Measurements from ENCODE around the gene CNTD1.
"Not testable (repeated sequence)": the region's sequence is repeated elsewhere in the genome, so short reads cannot be mapped to it uniquely, and the experiment has no call there.

The CNTD1 gene, protein sequence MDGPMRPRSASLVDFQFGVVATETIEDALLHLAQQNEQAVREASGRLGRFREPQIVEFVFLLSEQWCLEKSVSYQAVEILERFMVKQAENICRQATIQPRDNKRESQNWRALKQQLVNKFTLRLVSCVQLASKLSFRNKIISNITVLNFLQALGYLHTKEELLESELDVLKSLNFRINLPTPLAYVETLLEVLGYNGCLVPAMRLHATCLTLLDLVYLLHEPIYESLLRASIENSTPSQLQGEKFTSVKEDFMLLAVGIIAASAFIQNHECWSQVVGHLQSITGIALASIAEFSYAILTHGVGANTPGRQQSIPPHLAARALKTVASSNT

DNA sequence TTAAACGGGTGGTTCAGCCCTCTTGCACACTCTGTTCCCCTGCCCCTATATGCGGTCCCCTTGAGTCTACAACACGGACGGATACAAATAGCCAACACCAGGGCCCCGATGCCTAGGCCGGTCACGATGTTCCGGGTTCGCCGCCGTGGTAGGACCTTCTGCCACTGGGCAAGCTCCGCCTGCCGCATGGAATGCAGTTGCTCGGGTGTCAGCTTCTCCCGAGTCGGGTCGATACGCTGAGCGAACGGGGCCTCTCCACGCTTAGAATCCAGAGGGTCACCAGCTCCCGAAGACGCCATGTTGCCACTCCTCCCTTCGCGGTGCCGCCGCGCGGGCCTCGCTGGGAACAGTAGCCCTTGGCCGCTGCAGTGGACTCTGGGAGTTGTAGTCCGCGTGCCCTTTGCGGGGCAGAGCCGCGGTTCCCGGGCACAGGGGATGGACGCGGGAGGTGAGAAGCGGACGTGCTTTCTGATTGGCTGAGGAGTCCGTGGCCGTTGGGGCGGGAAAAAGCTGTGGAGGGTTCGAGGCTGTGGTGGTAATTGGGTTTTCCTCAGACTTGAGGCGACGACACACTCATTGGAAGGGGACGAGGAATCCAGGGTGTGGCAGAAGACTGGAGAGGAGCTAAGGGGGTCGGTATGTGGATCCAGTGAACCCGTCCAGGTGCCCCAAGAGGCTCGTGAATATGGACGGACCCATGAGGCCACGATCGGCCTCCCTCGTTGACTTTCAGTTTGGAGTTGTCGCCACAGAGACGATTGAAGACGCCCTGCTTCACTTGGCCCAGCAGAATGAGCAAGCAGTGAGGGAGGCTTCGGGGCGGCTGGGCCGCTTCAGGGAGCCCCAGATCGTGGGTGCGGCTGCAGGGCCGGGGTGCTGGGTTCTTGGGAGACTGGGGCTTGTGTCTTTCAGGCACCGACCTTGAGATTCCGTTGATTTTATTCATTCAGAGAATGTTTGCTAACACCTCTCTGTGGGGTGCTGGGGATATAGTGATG is at the start of gene CNTD1, which contains the start of gene COA3:
TSS of gene CNTD1 (plus strand) at position 479 of the 998 bp plus-strand sequence. CDS start at position 686, 207 bp downstream.
TSS of gene COA3 (minus strand) at position 322 of the 998 bp plus-strand sequence. CDS start at position 299, 23 bp downstream.
- DNase-seq (ENCODE audit: low spot score): peak; percentile 89

DNA sequence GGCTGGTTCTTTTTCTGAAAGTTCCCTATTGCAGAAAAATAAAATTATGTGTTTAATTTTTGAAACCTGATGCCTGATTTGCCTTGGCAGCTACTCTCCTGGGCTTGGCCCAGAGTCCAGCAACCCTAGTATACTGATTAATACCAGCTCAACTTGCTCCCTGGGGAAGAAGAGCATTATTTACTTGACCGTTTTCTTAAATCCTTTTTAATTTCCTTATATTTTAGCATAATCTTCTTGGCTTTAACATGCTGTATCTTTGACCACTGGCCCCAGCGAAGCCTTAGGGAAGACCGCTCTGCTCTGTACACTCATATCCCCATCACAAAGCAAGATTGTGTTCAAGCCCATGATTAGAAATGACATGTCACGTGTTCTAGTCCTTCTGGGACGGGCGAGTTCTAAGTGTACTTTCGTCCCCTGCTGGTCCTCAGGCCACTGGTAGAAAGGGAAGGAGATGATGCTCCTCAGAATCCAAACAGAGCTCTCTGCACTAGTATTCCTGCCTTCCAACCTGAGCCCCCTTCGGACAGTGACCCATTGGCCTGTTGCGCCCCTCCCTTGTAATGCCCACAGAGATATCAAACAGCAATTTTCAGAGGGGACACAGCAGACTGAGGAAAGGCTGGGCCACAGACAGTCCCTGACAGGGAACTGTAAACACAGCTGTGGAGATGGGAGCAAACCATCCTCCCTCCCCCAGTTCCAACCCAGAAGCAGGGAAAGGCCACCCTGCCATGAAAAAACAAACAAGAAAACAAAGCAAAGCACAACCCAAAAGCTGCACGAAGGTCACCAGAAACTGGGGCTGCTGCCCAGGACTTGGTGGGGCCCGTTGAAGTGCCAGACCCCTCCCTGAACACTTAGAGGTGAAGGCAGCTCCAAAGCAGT is 49.5 kb upstream of the CNTD1 start:
- no peak for DNase-seq (ENCODE audit: low spot score)

DNA sequence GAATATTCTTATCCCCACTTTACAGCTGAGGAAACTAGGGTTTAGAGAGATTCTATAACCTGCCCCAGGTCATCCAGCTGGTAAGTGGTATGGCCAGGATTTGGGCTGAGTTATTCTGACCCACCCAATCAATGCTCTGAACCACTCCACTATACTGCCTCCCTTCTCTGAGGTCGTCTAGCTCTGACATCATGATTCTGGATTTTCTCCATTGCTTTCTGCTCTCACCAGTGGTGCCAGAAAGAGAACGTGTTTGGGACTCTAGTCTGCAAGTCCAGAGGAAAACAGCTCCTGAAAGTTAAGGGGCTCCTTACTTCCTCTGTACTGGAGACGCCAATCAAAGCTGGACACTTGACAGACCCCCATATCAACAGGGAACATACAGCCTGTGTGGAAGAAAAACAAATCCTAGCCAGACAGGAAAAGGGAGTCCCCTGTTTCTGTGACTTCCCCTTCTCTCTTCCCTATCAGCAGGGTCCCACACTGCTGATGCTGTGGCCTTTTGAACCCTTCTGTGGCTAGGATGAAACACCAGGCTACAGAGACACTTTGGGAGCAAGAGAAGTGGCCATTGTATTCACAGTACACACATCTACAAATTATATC is 47.8 kb upstream of the CNTD1 start:
- no peak for DNase-seq (ENCODE audit: low spot score)

DNA sequence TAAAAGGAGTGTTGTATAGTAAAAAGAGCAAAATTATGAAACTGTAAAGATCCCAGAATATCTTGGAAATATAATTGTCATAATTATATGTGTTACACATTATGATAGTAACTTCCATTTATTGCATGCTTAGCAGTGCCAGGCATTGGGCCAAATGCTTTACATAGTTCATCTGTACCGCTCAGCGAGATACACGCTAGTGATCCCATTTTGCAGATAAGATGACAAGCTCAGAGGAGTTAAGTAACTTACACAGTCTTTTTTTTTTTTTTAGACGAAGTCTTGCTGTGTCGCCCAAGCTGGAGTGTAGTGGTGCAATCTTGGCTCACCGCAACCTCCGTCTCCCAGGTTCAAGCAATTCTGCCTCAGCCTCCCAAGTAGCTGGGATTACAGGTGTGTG is 47.0 kb upstream of the CNTD1 start:
- DNase-seq (ENCODE audit: low spot score): no peak

DNA sequence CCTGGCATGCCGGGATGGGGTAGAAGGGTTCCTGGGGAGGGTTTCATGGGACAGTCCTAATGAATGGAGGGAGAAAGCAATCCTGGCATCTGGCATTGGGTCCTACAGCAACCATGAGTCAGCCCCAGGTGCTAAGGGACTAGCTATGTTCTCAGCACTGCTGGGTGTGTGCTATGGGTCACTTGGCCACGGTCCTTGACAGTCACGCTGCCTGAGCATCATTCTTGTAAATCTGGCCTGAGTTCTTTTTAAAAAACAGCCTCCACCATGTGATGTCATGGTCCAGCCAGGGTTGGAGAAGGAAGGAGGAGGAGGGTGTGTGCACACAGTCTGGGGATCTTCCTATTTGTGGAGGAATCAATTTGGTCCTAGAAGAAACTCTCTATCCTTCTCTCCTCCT is 43.9 kb upstream of the CNTD1 start:
- DNase-seq (ENCODE audit: low spot score): no peak

DNA sequence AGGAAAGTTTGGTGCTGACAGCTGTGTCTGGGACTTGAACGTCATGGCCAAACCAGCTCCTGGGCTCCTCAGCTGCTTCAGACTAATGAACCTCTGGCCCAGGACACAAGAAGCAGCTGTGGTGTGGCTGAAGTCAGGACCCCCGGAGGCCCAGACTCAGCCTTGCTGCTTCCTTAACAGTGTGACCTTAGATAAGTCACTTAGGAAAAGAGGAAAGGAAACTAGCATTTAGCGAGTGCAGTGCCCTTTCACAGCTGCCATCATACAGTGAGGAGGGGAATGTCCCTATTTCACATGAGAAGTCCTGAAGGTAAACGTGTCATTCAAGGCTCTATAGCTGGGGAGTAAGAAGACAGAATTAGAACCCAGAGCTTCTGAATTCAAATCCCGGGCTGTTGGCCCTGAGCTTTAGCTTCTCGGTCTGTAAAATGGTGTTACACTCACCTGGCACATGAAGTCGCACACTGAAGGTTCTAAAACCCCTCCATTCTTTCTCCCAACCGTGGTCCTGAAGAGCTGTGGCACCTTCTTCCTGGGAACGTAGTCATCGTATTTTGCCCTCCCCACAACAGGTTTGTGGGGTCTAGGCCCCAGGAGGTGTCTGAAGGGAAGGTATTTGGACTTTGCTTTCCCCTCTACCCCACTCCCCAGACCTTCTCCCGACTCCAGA is 38.5 kb upstream of the CNTD1 start:
- no peak for DNase-seq (ENCODE audit: low spot score)

DNA sequence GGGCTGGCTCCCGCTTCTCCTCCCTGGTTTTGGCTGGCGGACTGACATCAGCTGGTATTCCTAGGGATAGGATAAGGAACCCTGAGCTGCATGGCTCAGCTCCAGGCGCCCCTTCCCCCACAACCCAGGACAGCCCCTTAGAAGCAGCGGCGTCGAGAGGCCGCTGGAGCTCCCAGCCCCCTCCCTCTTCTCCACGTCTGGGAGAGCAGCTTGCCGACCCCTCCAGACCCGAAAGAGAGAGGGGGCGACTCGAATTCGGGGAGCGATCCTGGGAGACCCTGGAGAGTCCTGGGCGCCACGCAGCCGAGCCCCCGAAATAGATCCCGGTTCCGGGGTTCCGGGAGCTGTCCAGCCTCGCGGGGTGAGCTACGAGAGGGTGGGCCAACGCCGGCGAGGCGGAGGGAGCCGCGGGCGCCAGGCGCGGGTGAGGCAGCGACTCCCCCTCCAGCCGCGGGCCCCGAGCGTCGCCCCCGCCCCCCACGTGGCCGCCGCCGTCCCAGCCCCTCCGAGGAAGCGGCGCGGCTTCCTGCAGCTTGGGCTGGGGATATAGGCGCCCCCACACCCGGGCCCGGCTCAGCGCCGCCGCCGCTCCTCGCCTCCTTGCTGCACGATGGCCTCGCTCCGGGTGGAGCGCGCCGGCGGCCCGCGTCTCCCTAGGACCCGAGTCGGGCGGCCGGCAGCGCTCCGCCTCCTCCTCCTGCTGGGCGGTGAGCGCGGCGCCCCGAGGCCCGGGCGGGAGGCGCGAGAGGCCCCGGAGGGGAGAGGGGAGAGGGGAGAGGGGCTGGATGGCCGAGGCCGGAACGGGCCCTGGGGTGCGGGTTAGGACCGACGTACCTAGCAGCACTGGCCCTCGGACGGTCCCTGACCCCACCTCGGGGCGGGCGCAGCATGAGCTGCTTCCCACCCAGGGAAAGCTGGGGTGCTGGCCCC is 37.7 kb upstream of the CNTD1 start, which contains the start of gene RAMP2:
TSS of gene RAMP2 (plus strand) at position 576 of the 930 bp plus-strand sequence. CDS start at position 611, 35 bp downstream.
- no peak for DNase-seq (ENCODE audit: low spot score)

DNA sequence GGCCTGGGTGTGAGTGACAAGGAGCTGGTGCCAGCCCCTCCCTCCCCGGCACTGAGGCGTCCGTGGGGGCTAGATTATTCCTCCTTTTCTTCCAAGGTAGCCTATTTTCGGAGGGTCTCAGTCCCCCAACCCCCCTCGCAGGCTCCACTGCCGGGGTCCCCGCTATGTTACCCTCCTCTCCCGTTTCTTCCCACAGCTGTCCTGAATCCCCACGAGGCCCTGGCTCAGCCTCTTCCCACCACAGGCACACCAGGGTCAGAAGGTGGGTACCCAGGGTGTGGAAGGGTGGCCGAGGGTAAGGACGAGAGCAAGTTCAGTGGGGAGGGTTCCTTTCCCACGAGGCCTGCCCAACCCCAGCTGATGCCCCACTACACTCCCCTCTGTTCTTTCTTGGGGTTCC is 37.0 kb upstream of the CNTD1 start:
- no peak for DNase-seq (ENCODE audit: low spot score)

DNA sequence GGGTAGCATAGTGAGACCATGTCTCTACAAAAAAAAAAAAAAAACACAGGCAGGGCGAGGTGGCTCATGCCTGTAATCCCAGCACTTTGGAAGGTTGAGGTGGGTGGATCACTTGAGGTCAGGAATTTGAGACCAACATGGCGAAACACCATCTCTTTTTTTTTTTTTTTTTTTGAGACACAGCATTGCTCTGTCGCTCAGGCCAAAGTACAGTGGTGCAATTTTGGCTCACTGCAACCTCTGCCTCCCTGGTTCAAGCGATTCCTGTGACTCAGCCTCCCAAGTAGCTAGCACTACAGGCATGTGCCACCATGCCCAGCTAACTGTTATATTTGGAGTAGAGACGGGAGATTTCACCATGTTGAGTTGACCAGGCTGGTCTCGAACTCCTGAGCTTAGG is 32.5 kb upstream of the CNTD1 start:
- no peak for DNase-seq (ENCODE audit: low spot score)

DNA sequence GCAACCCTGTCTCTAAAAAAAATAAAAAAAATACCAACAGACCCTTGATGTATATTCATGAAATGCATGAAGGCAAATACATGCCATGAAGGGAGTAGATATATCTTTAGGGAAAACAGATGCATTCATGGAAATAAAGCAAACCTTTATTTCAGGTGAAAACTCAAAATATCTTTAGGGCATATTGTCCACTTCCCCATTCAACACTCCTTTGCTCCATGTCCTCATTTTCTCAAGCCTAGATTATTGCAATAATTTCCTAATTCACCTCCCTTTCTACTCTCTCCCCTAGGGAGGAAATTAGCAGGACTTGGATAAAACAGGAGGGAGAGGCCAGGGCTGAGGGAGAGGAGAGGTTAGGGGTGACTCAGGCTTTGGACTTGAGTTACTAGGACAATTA is 31.1 kb upstream of the CNTD1 start:
- no peak for DNase-seq (ENCODE audit: low spot score)

DNA sequence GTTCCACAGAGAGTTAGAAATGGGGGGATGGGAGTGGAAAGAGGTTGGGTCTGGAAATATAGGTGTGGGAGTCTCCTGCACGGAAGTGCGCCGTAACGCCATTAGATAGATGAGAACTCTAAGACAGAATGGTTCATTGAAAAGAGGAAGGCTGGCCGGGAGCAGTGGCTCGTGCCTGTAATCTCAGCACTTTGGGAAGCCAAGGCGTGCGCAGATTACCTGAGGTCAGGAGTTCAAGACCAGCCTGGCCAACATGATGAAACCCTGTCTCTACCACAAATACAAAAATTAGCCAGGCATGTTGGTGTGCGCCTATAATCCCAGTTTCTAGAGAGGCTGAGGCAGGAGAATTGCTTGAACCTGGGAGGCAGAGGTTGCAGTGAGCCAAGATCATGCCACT is 30.7 kb upstream of the CNTD1 start:
- not testable (repeated sequence) for DNase-seq (ENCODE audit: low spot score)

DNA sequence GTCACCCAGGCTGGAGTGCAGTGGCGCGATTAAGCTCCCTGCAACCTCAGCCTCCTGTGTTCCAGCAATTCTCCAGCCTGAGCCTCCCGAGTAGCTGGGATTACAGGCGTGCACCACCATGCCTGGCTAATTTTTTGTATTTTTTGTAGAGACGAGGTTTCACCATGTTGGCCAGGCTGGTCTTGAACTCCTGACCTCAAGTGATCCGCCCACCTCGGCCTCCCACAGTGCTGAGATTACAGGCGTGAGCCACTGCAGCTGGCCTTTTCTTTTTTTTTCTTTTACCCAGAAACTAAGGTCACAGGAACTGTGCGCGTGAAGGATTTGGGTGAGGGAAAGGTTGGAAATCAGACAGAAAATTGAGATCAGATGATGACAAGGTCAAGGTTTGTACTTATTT is 28.7 kb upstream of the CNTD1 start:
- not testable (repeated sequence) for DNase-seq (ENCODE audit: low spot score)

DNA sequence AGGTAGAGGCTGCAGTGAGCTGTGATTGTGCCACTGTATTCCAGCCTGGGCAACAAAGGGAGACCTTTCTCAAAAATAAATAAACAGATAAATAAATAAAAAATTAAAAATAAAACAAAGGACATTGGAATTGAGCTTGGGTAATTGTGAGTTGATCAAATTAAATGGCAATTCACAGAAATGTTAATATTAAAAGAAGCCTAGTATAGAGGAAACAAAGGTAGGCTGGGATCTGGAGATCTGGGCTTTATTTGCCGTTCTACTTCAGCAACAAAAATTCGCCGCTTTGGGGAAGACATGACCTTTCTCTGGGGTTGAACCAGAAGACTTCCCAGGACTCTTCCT is 25.7 kb upstream of the CNTD1 start:
- no peak for DNase-seq (ENCODE audit: low spot score)

DNA sequence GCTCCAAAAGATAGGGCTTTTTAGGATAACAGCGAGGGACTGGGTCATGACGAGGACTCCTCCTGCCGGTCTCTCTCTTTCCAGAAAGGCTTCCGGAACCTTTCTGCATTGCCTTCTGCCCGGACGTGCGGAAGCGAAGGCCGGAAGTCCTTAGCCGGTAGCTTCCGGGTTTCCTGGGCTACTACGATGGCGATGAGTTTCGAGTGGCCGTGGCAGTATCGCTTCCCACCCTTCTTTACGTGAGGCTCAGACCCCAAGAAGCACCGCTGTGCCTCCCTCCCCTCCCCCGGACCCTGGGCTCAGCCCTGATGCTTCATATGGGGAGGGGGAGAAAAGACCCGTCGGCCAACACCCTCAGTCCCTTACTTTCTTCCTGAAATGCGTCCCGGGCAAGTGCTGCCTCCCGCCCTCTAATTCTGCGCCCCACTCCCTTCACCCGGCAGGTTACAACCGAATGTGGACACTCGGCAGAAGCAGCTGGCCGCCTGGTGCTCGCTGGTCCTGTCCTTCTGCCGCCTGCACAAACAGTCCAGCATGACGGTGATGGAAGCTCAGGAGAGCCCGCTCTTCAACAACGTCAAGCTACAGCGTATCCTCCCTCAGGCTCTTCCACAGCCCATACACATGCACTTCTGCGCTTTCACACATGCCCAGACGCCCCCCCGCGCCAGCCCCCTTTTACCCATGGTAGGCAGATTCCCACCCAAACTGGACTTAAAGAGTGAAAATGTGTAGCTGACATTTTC is 25.2 kb upstream of the CNTD1 start, which contains the start of gene VPS25:
TSS of gene VPS25 (plus strand) at position 160 of the 746 bp plus-strand sequence. CDS start at position 187, 27 bp downstream.
- peak; percentile 82 for DNase-seq (ENCODE audit: low spot score)

DNA sequence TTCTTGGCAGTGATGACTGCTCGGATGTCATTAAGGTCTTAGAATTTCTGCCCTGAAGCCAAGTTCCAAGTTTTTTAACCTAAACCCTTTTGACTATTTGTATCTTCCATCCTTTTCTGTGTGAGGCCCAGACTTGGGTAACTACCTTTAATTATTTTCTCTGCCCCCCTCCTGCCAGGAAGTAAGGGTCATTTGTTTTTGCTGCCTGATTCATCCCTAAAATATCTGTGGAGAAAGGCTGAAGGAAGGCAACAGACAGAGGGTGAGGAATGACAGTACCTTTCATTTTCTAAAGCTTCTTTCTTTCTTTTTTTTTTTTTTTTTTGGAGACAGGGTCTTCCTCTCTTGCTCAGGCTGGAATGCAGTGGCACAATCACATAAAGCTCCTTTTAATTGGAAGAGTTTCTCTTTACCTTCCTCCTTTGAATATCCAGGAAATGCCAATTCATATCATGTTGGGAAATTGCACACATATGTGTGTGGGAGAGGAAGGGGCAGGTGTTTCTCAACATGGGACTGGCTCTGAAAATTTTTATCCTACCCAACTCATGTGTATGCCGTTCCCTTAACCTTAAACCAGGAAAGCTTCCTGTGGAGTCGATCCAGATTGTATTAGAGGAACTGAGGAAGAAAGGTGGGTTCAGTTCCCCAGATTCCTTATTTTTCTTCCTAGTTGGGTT is 24.5 kb upstream of the CNTD1 start:
- no peak for DNase-seq (ENCODE audit: low spot score)

DNA sequence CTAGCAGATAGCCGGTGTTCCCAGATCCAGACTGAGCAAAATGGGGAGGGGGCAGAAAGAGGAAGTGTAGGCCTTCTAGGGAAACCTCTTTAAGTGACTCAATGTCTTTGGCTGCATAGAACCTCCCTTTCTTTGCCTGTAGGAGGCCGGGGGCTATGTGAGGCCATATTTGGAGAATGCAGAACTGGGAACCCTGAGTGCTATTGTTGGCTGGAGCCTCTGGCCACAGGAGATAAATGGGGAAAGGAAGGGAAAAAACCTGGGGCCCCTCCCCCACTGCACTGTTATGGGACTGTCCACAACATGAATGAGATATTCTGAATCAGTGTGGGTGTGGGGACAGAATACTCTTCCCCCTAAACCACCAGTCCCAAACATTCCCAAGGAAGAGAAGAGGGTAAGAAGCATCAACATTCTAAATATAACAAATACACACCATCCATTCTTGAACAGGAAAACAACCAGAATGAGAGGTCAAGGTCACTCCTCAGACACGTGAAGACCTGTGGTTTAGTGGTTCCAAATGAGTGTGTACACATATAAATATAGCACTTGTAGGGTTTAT is 23.0 kb upstream of the CNTD1 start:
- no peak for DNase-seq (ENCODE audit: low spot score)

DNA sequence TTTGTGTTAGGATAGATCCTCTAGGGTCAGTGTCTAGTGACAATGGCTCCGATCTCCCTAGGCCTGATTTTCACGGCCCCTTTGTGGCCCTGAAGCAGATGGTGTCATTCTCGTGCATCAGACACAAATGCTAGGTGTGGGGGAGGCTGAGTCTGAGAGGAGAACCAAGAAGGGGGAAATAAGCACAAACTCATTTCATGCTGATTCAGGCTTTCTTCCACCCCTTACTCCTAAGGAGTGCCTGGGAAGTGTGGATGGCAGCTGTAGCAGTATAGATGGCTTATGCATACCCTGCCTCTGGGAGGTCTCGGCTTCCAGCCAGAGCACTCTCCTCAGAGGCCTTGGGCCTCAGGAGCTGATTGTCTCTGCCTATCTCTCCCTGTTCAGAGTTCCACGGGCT is 20.1 kb upstream of the CNTD1 start:
- DNase-seq (ENCODE audit: low spot score): no peak
